ENCODE measurements around the gene DIAPH2. TPM values are rescaled to one million over a fixed set of nuclear protein-coding genes. Genes with fewer than 3 reads are reported as not detected.

DIAPH2 gene
- total RNA-seq, 1 experiment from 2014 or later, result 10.9 TPM

GRCh38 chrX:97070346-97070745 is 385.7 kb downstream of the DIAPH2 start:
- CTCF ChIA-PET, result no interaction called here
- Histone ChIP-seq H3K27ac (ENCODE audit: low read depth, low read length) (no peak overlapping the region), H3K4me1 (ENCODE audit: control insufficient read depth in 1 of 2, insufficient read depth in 2 of 2, low read length in 2 of 2) (no peaks in the 10 kb centered on the region), H3K9ac (ENCODE audit: low read length) (no peak overlapping the region), H4K20me1 (ENCODE audit: insufficient read depth) (no peaks in the 10 kb centered on the region), H3K9me3 (ENCODE audit: control insufficient read depth in 1 of 2, insufficient read depth in 1 of 2, low read depth in 1 of 2, low read length in 2 of 2) (no peaks in the 10 kb centered on the region), H3K79me2 (ENCODE audit: insufficient read depth, low read length) (no peaks in the 10 kb centered on the region), H3K9me2 (ENCODE audit: insufficient read depth) (no peaks in the 10 kb centered on the region), H3K27me3 (ENCODE audit: insufficient read depth, low read length) (no peaks in the 10 kb centered on the region), H3K4me3 (replicated peaks in 1 of 2; ENCODE audit: low read depth in 1 of 2, low read length in 2 of 2) (no peak overlapping the region), H2AFZ (ENCODE audit: low read depth, low read length, poor library complexity, severe bottlenecking) (no peak overlapping the region), H3K4me2 (ENCODE audit: low read length) (no peak overlapping the region), H3K36me3 (ENCODE audit: control insufficient read depth in 1 of 2, insufficient read depth in 2 of 2, low read length in 2 of 2) (no peaks in the 10 kb centered on the region)
- no TSS peak for BruUV-seq (replicated peaks)
- intact Hi-C loops (cut with micrococcal nuclease), result no loop called here
- POLR2A ChIA-PET, result no interaction called here
- RAD21 ChIA-PET (ENCODE audit: low non-redundant PET in 1 of 2, low total read pairs in 2 of 2, uncharacterized antibody in 2 of 2, unreplicated experiment in 2 of 2), result no interaction called here
- DNase-seq (ENCODE audit: low read depth, low spot score) (no peak), ATAC-seq (no peak)
- TF ChIP-seq, protein P1, sequence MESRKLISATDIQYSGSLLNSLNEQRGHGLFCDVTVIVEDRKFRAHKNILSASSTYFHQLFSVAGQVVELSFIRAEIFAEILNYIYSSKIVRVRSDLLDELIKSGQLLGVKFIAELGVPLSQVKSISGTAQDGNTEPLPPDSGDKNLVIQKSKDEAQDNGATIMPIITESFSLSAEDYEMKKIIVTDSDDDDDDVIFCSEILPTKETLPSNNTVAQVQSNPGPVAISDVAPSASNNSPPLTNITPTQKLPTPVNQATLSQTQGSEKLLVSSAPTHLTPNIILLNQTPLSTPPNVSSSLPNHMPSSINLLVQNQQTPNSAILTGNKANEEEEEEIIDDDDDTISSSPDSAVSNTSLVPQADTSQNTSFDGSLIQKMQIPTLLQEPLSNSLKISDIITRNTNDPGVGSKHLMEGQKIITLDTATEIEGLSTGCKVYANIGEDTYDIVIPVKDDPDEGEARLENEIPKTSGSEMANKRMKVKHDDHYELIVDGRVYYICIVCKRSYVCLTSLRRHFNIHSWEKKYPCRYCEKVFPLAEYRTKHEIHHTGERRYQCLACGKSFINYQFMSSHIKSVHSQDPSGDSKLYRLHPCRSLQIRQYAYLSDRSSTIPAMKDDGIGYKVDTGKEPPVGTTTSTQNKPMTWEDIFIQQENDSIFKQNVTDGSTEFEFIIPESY (IDR thresholded peaks at IDR 0.05; ENCODE audit: extremely low read depth, insufficient replicate concordance, low read length), result no peak
- no peak for TF ChIP-seq CEBPB (IDR thresholded peaks at IDR 0.05; ENCODE audit: low read depth)

- BruUV-seq (replicated peaks), result no TSS peak
- CTCF ChIA-PET, result no interaction called here
- no peak overlapping the region for H3K9ac ChIP-seq (ENCODE audit: low read length)
- H3K4me1 ChIP-seq (ENCODE audit: control insufficient read depth in 1 of 2, insufficient read depth in 2 of 2, low read length in 2 of 2), result no peaks in the 10 kb centered on the region
- DNase-seq (ENCODE audit: low read depth, low spot score), result no peak
- no peak overlapping the region for H2AFZ ChIP-seq (ENCODE audit: low read depth, low read length, poor library complexity, severe bottlenecking)
- H3K27ac ChIP-seq (ENCODE audit: low read depth, low read length), result no peak overlapping the region
- H3K9me2 ChIP-seq (ENCODE audit: insufficient read depth), result no peaks in the 10 kb centered on the region
- RAD21 ChIA-PET (ENCODE audit: low non-redundant PET in 1 of 2, low total read pairs in 2 of 2, uncharacterized antibody in 2 of 2, unreplicated experiment in 2 of 2), result no interaction called here
- H3K36me3 ChIP-seq (ENCODE audit: control insufficient read depth in 1 of 2, insufficient read depth in 2 of 2, low read length in 2 of 2), result no peaks in the 10 kb centered on the region
- H3K27me3 ChIP-seq (ENCODE audit: insufficient read depth, low read length), result no peaks in the 10 kb centered on the region
- POLR2A ChIA-PET, result no interaction called here
- no peaks in the 10 kb centered on the region for H4K20me1 ChIP-seq (ENCODE audit: insufficient read depth)
- intact Hi-C loops (cut with micrococcal nuclease), result no loop called here
- H3K4me2 ChIP-seq (ENCODE audit: low read length), result no peak overlapping the region
- no peaks in the 10 kb centered on the region for H3K9me3 ChIP-seq (ENCODE audit: control insufficient read depth in 1 of 2, insufficient read depth in 1 of 2, low read depth in 1 of 2, low read length in 2 of 2)
- H3K79me2 ChIP-seq (ENCODE audit: insufficient read depth, low read length), result no peaks in the 10 kb centered on the region
- no peak overlapping the region for H3K4me3 ChIP-seq (replicated peaks in 1 of 2; ENCODE audit: low read depth in 1 of 2, low read length in 2 of 2)
- no peak for ATAC-seq
- TF ChIP-seq ZFX (IDR thresholded peaks at IDR 0.05) (no peak), SP1 (IDR thresholded peaks at IDR 0.05; ENCODE audit: low read depth) (no peak), RAD21 (IDR thresholded peaks at IDR 0.05; ENCODE audit: low read depth) (no peak), ZNF274 (IDR thresholded peaks at IDR 0.05; ENCODE audit: low read depth, low read length) (no peak), CEBPB (IDR thresholded peaks at IDR 0.05; ENCODE audit: low read depth) (no peak), FOSL1 (IDR thresholded peaks at IDR 0.05; ENCODE audit: low read depth) (no peak), POLR2AphosphoS5 (IDR thresholded peaks at IDR 0.05; ENCODE audit: low read depth, low read length) (no peak), CTCF (IDR thresholded peaks at IDR 0.05 in 2 of 3, conservative IDR thresholded peaks at IDR 0.05 in 1 of 3; ENCODE audit: borderline replicate concordance in 1 of 3, insufficient read depth in 1 of 3, low read depth in 2 of 3, low read length in 2 of 3) (no peak), POLR2A (IDR thresholded peaks at IDR 0.05; ENCODE audit: borderline replicate concordance, extremely low read depth, insufficient read depth, insufficient read length) (no peak), EZH2phosphoT487 (IDR thresholded peaks at IDR 0.05; ENCODE audit: borderline replicate concordance) (no peak), JUND (IDR thresholded peaks at IDR 0.05) (no peak), SRF (IDR thresholded peaks at IDR 0.05; ENCODE audit: low read depth) (no peak)
- TF ChIP-seq, protein P2, sequence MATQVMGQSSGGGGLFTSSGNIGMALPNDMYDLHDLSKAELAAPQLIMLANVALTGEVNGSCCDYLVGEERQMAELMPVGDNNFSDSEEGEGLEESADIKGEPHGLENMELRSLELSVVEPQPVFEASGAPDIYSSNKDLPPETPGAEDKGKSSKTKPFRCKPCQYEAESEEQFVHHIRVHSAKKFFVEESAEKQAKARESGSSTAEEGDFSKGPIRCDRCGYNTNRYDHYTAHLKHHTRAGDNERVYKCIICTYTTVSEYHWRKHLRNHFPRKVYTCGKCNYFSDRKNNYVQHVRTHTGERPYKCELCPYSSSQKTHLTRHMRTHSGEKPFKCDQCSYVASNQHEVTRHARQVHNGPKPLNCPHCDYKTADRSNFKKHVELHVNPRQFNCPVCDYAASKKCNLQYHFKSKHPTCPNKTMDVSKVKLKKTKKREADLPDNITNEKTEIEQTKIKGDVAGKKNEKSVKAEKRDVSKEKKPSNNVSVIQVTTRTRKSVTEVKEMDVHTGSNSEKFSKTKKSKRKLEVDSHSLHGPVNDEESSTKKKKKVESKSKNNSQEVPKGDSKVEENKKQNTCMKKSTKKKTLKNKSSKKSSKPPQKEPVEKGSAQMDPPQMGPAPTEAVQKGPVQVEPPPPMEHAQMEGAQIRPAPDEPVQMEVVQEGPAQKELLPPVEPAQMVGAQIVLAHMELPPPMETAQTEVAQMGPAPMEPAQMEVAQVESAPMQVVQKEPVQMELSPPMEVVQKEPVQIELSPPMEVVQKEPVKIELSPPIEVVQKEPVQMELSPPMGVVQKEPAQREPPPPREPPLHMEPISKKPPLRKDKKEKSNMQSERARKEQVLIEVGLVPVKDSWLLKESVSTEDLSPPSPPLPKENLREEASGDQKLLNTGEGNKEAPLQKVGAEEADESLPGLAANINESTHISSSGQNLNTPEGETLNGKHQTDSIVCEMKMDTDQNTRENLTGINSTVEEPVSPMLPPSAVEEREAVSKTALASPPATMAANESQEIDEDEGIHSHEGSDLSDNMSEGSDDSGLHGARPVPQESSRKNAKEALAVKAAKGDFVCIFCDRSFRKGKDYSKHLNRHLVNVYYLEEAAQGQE (IDR thresholded peaks at IDR 0.05; ENCODE audit: low read depth), result no peak
- TF ChIP-seq, protein P3, sequence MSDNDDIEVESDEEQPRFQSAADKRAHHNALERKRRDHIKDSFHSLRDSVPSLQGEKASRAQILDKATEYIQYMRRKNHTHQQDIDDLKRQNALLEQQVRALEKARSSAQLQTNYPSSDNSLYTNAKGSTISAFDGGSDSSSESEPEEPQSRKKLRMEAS (IDR thresholded peaks at IDR 0.05), result no peak
Measured at GRCh38 chrX:97074400-97074799, 389.8 kb downstream of the DIAPH2 start.

Measured in HCT116 (cell line).